Small intestine (tissue), 16 donors: ENCODE data around the gene TDRD6. TPM values are rescaled to one million over a fixed set of nuclear protein-coding genes. Genes with fewer than 3 reads are reported as not detected.
A peak's percentile ranks its signal among the peaks of the same experiment; 100 is the strongest.
"Not testable (repeated sequence)": the region's sequence is repeated elsewhere in the genome, so short reads cannot be mapped to it uniquely, and the experiment has no call there.

Experiments
- DNase-seq, 2 donors: peaks; one replicate each; pipeline versions ENCODE4 v3.0.0 to v3.0.0-alpha.2; 2013
- FAIRE-seq: peaks from 2 replicates; lab custom pipeline; 2012; peaks lifted over from hg19 to GRCh38; lab: Jason Lieb, UNC
- H3K27ac ChIP-seq, 3 donors: one replicate each; pipeline ENCODE4 v1.5.1; 2013; ENCODE audit warnings: low read length in 2 of 3, mild to moderate bottlenecking in 2 of 3, control low read depth in 1 of 3, inconsistent platforms in 1 of 3, low read depth in 1 of 3, moderate library complexity in 1 of 3
- H3K27me3 ChIP-seq, 3 donors: one replicate each; pipeline ENCODE4 v1.6.1; 2013; ENCODE audit warnings: low read length in 3 of 3, inconsistent platforms in 1 of 3; ENCODE audit not compliant: control insufficient read depth in 3 of 3, insufficient read depth in 3 of 3
- H3K36me3 ChIP-seq, 3 donors: one replicate each; pipeline ENCODE4 v1.6.1; 2013; ENCODE audit warnings: low read length in 3 of 3, inconsistent platforms in 1 of 3, low read depth in 1 of 3, mild to moderate bottlenecking in 1 of 3, moderate library complexity in 1 of 3; ENCODE audit not compliant: control insufficient read depth in 3 of 3, insufficient read depth in 2 of 3
- H3K4me1 ChIP-seq, 3 donors: one replicate each; pipeline ENCODE4 v1.6.1; 2013; ENCODE audit warnings: low read length in 2 of 3, inconsistent platforms in 1 of 3, low read depth in 1 of 3, mild to moderate bottlenecking in 1 of 3, moderate library complexity in 1 of 3; ENCODE audit not compliant: control insufficient read depth in 3 of 3, insufficient read depth in 2 of 3
- H3K4me3 ChIP-seq, 3 donors: one replicate each; pipeline ENCODE4 v1.5.1; 2013; ENCODE audit warnings: low read length in 3 of 3, control low read depth in 1 of 3, inconsistent platforms in 1 of 3, low read depth in 1 of 3, mild to moderate bottlenecking in 1 of 3, moderate library complexity in 1 of 3
- H3K9me3 ChIP-seq, 2 donors: one replicate each; pipeline ENCODE4 v1.6.1; 2013; ENCODE audit warnings: low read depth in 1 of 2, low read length in 1 of 2; ENCODE audit not compliant: control insufficient read depth in 2 of 2, insufficient read depth in 1 of 2
- WGBS, 3 donors: extraction: QIAGEN DNeasy Blood & Tissue Kit; methylation state at CpG; one replicate each; pipeline ENCODE4 v1.1.7; 2013; 5-methylcytosine and 5-hydroxymethylcytosine counted together
- long read RNA-seq, 10 donors: transcript quantifications; one replicate each; lab custom pipeline, GENCODE V29; 2026
- polyA plus RNA-seq, 4 donors: library from polyadenylated mRNA; stranded (reverse) in 3 of 4; unstranded in 1 of 4; fragments of 200-250 nt in 3 of 4; fragments of 120-200 nt in 1 of 4; gene quantifications; one replicate each; pipeline versions ENCODE4 v1.2.1 to v1.2.3, GENCODE V29; 2013
- donor health status: healthy with polysubstance abuse.
- donor health status: control.
- donor health status: control.
- donor health status: Bipolar disorder and iron deficiency.
- donor health status: healthy.

Gene TDRD6, protein sequence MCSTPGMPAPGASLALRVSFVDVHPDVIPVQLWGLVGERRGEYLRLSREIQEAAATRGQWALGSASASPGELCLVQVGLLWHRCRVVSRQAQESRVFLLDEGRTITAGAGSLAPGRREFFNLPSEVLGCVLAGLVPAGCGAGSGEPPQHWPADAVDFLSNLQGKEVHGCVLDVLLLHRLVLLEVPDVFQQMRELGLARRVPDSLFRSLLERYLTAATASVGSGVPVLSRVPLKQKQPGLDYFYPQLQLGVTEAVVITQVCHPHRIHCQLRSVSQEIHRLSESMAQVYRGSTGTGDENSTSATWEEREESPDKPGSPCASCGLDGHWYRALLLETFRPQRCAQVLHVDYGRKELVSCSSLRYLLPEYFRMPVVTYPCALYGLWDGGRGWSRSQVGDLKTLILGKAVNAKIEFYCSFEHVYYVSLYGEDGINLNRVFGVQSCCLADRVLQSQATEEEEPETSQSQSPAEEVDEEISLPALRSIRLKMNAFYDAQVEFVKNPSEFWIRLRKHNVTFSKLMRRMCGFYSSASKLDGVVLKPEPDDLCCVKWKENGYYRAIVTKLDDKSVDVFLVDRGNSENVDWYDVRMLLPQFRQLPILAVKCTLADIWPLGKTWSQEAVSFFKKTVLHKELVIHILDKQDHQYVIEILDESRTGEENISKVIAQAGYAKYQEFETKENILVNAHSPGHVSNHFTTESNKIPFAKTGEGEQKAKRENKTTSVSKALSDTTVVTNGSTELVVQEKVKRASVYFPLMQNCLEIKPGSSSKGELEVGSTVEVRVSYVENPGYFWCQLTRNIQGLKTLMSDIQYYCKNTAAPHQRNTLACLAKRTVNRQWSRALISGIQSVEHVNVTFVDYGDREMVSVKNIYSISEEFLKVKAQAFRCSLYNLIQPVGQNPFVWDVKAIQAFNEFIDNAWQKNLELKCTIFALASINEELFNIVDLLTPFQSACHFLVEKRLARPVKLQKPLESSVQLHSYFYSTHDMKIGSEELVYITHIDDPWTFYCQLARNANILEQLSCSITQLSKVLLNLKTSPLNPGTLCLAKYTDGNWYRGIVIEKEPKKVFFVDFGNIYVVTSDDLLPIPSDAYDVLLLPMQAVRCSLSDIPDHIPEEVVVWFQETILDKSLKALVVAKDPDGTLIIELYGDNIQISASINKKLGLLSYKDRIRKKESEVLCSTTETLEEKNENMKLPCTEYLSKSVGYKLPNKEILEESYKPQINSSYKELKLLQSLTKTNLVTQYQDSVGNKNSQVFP (N-terminal part only)
- under 1 TPM in 2 of 4 donors, not detected in 2; 0.04 to 0.49 TPM for polyA plus RNA-seq
- long read RNA-seq, donor 1 = 0 reads
- long read RNA-seq, donor 2 = 0 reads
- long read RNA-seq, donor 3 = 0 reads
- long read RNA-seq, donor 4 = 0 reads
- long read RNA-seq, donor 5 = 0 reads
- long read RNA-seq, donor 6 = 0 reads
- long read RNA-seq, donor 7 = 0 reads
- long read RNA-seq, donor 8 = 0 reads
- long read RNA-seq, donor 9 = 0 reads
- long read RNA-seq, donor 10 = 0 reads

DNA sequence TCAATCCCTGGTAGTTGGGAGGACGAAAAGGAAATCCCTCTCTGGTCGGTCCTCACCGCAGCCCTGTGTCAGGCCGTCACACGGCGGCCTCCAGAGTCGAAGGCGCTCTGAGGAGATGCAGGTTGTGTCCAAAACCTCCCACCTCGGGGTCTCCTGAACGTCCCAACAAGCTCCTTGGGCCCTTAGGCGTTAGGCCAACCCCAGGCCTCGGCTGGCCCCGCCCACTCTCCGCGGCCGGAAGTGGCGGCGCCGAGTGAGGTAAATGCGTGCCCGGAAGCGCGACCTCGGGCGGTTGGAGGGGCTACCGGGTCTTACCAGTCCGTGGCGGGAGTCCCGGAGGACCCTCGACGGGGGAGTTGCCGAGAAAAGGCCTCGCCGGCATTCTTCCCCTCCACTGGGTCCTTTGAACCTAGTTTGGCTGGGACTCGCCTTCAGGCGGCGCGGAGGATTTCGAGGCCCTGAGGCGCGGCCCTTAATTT lies at the start of gene TDRD6:
TDRD6 (plus strand) TSS at position 267 of the 479 bp plus-strand sequence. CDS start 244 bp downstream, outside the sequence.
- H3K4me3 ChIP-seq = no peak within 1 kb of the TSS
- FAIRE-seq (no peak), DNase-seq (no peak)
- H3K4me1 ChIP-seq = peaks cover 0 to 4% (median 2%) of the 10 kb centered on the region in 3 donors
- no peaks in the 10 kb centered on the region for H3K36me3 ChIP-seq
- no peaks in the 10 kb centered on the region for H3K27me3 ChIP-seq
- no peaks in the 10 kb centered on the region for H3K9me3 ChIP-seq
- 91 to 94% (median 91%) methylated on average over 41 of the region's 41 CpGs for WGBS, 3 donors
- no peak within 1 kb of the TSS for H3K27ac ChIP-seq

DNA sequence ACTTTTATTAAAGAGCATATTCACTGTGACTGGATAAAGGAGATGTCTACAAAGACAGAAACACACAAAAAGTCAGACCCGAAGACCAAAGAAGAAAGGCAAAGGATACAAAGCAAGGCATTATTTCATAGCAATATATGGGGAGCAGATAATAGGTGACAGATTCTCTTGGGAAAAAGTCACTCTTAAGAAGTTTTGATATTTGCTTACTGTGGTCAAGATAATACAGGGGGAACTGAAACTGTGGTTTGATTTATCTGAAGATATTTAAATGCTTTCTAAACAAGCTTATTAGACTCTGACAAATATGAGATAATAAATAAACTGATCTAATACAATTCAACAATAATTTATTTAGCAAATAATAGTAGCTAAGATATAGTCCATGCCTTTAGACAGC lies 49.8 kb upstream of the TDRD6 start:
- FAIRE-seq (no peak), DNase-seq (no peak)
- Histone ChIP-seq H3K4me3 (no peak overlapping the region), H3K27ac (no peak overlapping the region), H3K9me3 (no peaks in the 10 kb centered on the region), H3K27me3 (no peaks in the 10 kb centered on the region), H3K36me3 (no peaks in the 10 kb centered on the region), H3K4me1 (peaks cover 0 to 2% (median 0%) of the 10 kb centered on the region in 3 donors)
- 79 to 90% (median 89%) methylated on average over 1 of the region's 1 CpG for WGBS, 3 donors

DNA sequence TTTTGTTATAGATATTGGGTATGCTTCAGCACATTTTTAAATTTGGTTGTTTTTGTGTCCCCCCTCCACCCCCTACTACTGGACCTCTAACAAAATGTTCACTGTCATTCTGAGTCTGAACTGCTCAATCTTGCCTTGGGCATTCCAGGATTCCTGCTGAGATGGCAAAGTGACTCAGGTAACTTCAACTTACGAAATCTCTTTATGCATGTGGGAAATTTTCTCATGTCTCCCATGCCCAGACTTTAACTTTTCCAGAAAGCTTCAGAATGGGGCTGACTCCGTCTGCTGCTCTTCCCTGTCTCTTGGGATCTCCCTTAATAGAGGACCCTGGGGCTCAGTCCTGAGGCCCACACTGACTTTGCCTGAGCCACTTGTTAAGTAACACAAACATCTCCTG lies 49.0 kb upstream of the TDRD6 start:
- no peak overlapping the region for H3K27ac ChIP-seq
- H3K4me1 ChIP-seq = peaks cover 0 to 2% (median 0%) of the 10 kb centered on the region in 3 donors
- no peak for DNase-seq
- 85 to 90% (median 86%) methylated on average over 2 of the region's 2 CpGs for WGBS, 3 donors
- H3K36me3 ChIP-seq = no peaks in the 10 kb centered on the region
- H3K9me3 ChIP-seq = no peaks in the 10 kb centered on the region
- no peak for FAIRE-seq
- H3K4me3 ChIP-seq = no peak overlapping the region
- no peaks in the 10 kb centered on the region for H3K27me3 ChIP-seq

DNA sequence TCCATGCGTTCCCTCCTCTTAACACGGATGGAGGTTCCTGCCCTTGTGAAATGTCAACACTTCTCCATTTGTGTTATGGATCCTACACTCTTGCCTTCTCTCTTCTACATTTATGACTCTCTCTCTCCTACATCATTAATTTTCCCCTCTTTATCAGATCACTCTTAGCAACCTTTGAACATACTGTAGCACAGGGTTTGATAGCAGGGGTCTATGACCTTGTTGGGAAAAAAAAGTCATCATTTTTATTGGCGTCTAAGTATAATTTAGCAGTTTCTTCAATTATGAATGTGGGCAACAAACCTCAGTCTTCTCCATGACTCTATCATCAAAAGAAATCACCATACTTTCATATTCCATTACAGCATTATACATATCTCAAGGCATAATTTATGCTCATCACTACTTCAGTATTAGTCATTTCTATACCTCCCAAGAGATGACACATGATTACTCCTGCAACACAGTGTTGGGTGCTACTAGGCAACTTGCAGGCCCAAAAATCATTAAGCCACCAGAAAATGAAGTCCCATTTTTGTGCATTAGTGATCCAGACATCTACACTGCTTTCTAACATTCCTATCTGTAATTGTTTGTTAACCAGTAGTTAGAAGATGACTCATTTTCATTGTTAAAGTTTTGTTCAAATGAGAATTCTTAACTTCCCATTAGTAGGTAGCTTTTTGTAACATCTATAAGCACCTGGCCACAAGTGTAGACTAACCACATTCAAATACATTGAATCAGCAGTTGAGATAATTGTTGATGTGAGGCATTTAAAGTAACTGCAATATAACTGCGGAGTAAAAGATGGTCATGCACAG lies 44.5 kb upstream of the TDRD6 start:
- H3K4me1 ChIP-seq = no peaks in the 10 kb centered on the region
- 78 to 83% (median 80%) methylated on average over 4 of the region's 4 CpGs for WGBS, 3 donors
- no peak overlapping the region for H3K27ac ChIP-seq
- DNase-seq (no peak), FAIRE-seq (no peak)
- no peak overlapping the region for H3K4me3 ChIP-seq
- H3K27me3 ChIP-seq = no peaks in the 10 kb centered on the region
- H3K36me3 ChIP-seq = no peaks in the 10 kb centered on the region
- H3K9me3 ChIP-seq = no peaks in the 10 kb centered on the region

DNA sequence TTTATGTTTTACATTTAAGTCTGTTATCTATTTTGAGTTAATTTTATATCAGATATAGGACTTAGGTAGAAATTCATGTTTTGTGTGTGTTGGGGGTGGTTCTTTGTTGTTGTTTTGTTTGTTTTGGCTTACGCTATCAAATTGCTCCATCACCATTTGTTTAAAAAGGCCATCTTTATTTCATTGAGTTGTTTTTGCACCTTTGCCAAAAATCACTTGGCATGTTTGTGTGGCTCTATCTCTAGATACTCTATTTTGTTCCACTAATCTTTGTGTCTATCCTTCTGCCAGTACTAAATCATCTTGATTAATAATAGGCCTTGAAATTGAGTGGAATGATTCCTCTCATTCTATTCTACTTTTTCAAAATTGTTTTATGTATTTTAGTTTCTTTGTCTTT lies 42.4 kb upstream of the TDRD6 start:
- no peak overlapping the region for H3K4me3 ChIP-seq
- no peaks in the 10 kb centered on the region for H3K9me3 ChIP-seq
- no peak for FAIRE-seq
- H3K36me3 ChIP-seq = no peaks in the 10 kb centered on the region
- DNase-seq = no peak
- no peak overlapping the region for H3K27ac ChIP-seq
- 100% methylated on average over 1 of the region's 1 CpG for WGBS, 3 donors
- no peaks in the 10 kb centered on the region for H3K4me1 ChIP-seq
- H3K27me3 ChIP-seq = no peaks in the 10 kb centered on the region

DNA sequence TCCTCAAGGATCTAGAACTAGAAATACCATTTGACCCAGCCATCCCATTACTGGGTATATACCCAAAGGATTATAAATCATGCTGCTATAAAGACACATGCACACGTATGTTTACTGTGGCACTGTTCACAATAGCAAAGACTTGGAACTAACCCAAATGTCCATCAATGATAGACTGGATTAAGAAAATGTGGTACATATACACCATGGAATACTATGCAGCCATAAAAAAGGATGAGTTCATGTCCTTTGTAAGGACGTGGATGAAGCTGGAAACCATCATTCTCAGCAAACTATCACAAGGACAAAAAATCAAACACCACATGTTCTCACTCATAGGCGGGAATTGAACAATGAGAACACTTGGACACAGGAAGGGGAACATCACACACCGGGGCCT lies 39.6 kb upstream of the TDRD6 start:
- H3K27me3 ChIP-seq, H3K4me1 ChIP-seq, DNase-seq, H3K4me3 ChIP-seq, FAIRE-seq, H3K36me3 ChIP-seq, H3K27ac ChIP-seq, H3K9me3 ChIP-seq: not testable (repeated sequence)
- 79 to 100% (median 86%) methylated on average over 2 to 3 of the region's 4 CpGs for WGBS, 3 donors

DNA sequence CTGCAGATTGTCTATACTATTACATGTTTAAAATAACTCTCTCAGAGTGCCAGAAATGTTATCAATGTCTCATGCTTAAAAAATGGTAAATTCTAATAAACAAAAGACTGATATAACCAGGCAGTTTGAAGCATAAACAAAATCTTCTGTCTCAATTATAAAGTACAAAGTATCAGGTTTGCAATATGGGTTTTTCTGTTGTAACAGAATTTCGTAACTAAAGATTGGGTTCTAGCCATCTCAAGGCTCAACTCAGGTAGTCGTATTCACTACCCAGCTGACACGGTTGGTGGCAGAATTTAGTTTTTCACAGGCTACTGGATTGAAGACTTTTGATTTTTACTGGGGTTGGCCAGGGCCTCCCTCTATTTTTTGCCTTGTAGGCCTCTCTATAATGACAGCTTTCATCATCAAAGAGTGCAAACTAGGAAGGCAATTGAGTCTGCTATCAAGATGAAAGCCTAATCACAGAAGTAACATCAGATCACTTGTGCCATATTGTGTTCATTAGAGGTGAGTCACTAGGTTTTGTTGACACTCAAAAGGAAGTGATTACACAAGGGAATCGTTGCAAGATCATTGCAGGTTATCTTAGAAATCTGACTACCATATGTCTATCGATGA lies 38.7 kb upstream of the TDRD6 start:
- peak; percentile 21 to 34 for DNase-seq
- FAIRE-seq = no peak
- H3K36me3 ChIP-seq = no peaks in the 10 kb centered on the region

More for the DNA sequence above, 38.7 kb upstream of the TDRD6 start:
- Histone ChIP-seq H3K4me1 (no peaks in the 10 kb centered on the region), H3K4me3 (no peak overlapping the region), H3K27me3 (peaks cover 0 to 3% (median 2%) of the 10 kb centered on the region in 3 donors), H3K9me3 (no peaks in the 10 kb centered on the region), H3K27ac (no peak overlapping the region)
- WGBS, 3 donors = 60 to 76% (median 73%) methylated on average over 5 of the region's 5 CpGs
